Brain microvascular endothelial cell (primary cell): Measurements from ENCODE around the gene FGGY.
A peak's percentile ranks its signal among the peaks of the same experiment; 100 is the strongest.
"Not testable (repeated sequence)": the region's sequence is repeated elsewhere in the genome, so short reads cannot be mapped to it uniquely, and the experiment has no call there.

Experiments
- DNase-seq: peaks from one replicate; pipeline ENCODE4 v3.0.0-alpha.2; 2020
- H3K27ac ChIP-seq: fragments of 250-450 bp; sonication (Bioruptor Pico); 2 replicates; pipeline ENCODE4 v1.5.1; 2020; ENCODE audit warnings: mild to moderate bottlenecking, moderate library complexity
- H3K27me3 ChIP-seq: fragments of 250-450 bp; sonication (Bioruptor Pico); replicated peaks from 2 replicates; pipeline ENCODE4 v1.5.1; 2020; ENCODE audit warnings: mild to moderate bottlenecking
- H3K36me3 ChIP-seq: fragments of 250-450 bp; sonication (Bioruptor Pico); replicated peaks from 2 replicates; pipeline ENCODE4 v1.5.1; 2020; ENCODE audit warnings: mild to moderate bottlenecking
- H3K4me3 ChIP-seq: 2 replicates; pipeline ENCODE4 v1.5.1; 2011; ENCODE audit warnings: low read depth, mild to moderate bottlenecking, control low read depth, low read length, moderate library complexity
- in situ Hi-C: cut with HindIII; loops from 2 replicates; pipeline ENCODE4 v1.10.0; 2017; ENCODE audit warnings: low sequenced_read_pairs, low pct_ligation_motif_present
- TF ChIP-seq, protein P1 (sequence below): IDR thresholded peaks from 2 replicates; pipeline ENCODE4 v1.5.1; 2011; ENCODE audit warnings: low read depth, mild to moderate bottlenecking, moderate library complexity, low read length, control low read depth, inconsistent platforms; ENCODE audit errors: missing control alignments

The FGGY gene

DNA sequence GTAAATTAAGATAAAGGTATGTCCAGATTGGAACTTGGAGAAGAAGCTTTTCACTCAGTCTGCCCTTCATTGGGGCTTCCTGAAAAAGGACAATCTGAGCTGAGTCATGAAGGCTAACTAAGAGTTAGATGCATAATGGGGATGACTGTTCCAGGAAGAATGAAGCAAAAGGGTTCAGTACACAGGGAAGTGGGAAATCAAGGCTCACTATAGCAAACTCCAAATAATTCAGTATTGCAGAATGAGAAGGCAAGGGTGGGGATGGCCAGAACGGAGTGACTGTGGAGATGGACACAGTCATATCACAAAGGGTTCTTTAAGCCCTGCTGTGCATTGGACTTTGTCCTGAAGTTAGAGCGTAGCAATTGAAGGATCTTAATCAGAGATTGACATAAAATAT, 158.3 kb downstream of the FGGY start:
- in situ Hi-C loops = no loop called here
- H3K27ac ChIP-seq = no peak overlapping the region
- no peak overlapping the region for H3K4me3 ChIP-seq
- TF ChIP-seq, protein P1, sequence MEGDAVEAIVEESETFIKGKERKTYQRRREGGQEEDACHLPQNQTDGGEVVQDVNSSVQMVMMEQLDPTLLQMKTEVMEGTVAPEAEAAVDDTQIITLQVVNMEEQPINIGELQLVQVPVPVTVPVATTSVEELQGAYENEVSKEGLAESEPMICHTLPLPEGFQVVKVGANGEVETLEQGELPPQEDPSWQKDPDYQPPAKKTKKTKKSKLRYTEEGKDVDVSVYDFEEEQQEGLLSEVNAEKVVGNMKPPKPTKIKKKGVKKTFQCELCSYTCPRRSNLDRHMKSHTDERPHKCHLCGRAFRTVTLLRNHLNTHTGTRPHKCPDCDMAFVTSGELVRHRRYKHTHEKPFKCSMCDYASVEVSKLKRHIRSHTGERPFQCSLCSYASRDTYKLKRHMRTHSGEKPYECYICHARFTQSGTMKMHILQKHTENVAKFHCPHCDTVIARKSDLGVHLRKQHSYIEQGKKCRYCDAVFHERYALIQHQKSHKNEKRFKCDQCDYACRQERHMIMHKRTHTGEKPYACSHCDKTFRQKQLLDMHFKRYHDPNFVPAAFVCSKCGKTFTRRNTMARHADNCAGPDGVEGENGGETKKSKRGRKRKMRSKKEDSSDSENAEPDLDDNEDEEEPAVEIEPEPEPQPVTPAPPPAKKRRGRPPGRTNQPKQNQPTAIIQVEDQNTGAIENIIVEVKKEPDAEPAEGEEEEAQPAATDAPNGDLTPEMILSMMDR = no peak
- H3K36me3 ChIP-seq = no peaks in the 10 kb centered on the region
- DNase-seq = peak; percentile 32
- H3K27me3 ChIP-seq = no peaks in the 10 kb centered on the region

DNA sequence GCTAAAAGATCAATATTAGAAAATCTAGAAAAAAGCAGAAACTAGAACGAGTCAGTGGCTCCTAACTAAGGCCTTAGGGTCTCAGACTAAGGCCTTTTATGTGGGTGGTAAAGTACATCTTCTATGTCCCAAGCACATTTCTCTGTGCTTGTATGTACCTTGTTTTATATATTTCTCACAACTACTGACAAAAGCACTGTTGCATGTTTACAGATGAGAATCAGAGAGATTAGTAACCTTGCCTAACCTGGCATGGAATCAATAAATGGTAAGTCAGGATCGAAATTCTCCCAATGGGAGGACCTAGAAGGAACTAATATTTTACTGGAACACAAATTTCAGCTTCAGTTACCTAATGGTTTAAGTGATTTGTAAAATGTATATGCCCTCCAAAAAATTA, 160.9 kb downstream of the FGGY start:
- in situ Hi-C loops = no loop called here
- no peaks in the 10 kb centered on the region for H3K36me3 ChIP-seq
- no peak overlapping the region for H3K27ac ChIP-seq
- TF ChIP-seq, protein P1 = no peak
- no peak overlapping the region for H3K4me3 ChIP-seq
- no peak for DNase-seq
- H3K27me3 ChIP-seq = no peaks in the 10 kb centered on the region

DNA sequence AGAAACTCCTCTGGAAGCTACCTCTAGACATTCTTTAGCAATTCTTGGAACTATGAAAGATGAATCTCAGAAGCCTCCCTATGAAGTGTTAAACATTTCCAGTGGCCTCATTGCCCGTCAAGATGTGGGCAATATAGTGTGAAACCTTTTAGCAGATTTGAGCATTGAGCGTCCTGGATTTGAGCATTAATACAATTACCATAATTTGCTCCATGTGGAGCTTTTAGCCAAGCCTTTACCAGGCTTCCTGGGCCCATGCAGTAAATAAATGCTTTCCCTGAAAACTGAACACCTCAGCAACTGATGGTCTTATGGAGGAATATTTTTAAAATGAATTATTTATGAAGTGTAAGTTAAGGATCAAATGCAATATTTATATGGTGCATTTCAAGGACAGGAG, 162.0 kb downstream of the FGGY start:
- H3K27me3 ChIP-seq = no peaks in the 10 kb centered on the region

DNA sequence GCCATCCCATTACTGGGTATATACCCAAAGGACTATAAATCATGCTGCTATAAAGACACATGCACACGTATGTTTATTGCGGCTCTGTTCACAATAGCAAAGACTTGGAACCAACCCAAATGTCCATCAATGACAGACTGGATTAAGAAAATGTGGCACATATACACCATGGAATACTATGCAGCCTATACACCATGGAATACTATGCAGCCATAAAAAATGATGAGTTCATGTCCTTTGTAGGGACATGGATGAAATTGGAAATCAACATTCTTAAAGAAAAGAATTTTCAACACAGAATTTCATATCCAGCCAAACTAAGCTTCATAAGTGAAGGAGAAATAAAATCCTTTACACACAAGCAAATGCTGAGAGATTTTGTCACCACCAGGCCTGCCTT, 166.0 kb downstream of the FGGY start:
- H3K4me3 ChIP-seq, H3K27ac ChIP-seq, H3K27me3 ChIP-seq, DNase-seq, in situ Hi-C loops, H3K36me3 ChIP-seq: not testable (repeated sequence)

More for the DNA sequence above, 162.0 kb downstream of the FGGY start:
- Histone ChIP-seq H3K36me3 (no peaks in the 10 kb centered on the region), H3K27ac (no peak overlapping the region), H3K4me3 (no peak overlapping the region)
- no peak for DNase-seq
- in situ Hi-C loops = no loop called here
- TF ChIP-seq, protein P1 = no peak

DNA sequence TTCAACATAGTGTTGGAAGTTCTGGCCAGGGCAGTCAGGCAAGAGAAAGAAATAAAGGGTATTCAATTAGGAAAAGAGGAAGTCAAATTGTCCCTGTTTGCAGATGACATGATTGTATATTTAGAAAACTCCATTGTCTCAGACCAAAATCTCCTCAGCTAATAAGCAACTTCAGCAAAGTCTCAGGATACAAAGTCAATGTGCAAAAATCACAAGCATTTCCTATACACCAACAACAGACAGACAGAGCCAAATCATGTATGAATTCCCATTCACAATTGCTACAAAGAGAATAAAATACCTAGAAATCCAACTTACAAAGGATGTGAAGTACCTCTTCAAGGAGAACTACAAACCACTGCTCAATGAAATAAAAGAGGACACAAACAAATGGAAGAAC, 168.6 kb downstream of the FGGY start:
- H3K27me3 ChIP-seq, in situ Hi-C loops, H3K4me3 ChIP-seq, H3K27ac ChIP-seq, DNase-seq, H3K36me3 ChIP-seq: not testable (repeated sequence)

DNA sequence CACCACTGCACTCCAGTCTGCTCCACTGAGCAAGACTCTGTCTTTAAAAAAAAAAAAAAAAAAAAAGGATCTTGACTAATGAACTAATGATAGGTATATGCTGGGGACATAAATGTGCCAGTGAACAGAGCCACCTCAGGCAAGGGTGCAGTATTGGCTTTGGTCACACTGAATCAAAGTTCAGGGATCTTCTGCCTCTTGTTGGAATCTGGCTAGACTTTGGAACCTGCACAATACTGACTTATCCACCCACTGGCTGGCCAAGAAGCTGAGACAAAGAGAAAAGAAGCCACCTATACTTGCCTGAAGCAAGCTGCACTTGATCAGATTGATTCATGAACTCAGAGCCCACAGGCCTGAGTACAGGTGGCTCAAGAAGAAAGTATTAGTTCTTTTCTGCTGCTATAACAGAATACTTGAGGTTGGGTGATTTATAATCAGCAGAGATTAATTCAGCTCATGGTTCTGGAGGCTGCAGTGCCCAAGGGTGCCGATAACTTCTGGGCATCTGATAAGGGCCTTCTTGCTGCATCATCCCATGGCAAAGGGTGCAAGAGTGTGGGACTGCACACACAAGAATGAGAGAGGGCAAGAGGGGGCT, 172.0 kb downstream of the FGGY start:
- Histone ChIP-seq H3K36me3 (no peaks in the 10 kb centered on the region), H3K27me3 (no peaks in the 10 kb centered on the region), H3K27ac (no peak overlapping the region), H3K4me3 (no peak overlapping the region)
- in situ Hi-C loops = no loop called here
- TF ChIP-seq, protein P1 = no peak
- DNase-seq = no peak

DNA sequence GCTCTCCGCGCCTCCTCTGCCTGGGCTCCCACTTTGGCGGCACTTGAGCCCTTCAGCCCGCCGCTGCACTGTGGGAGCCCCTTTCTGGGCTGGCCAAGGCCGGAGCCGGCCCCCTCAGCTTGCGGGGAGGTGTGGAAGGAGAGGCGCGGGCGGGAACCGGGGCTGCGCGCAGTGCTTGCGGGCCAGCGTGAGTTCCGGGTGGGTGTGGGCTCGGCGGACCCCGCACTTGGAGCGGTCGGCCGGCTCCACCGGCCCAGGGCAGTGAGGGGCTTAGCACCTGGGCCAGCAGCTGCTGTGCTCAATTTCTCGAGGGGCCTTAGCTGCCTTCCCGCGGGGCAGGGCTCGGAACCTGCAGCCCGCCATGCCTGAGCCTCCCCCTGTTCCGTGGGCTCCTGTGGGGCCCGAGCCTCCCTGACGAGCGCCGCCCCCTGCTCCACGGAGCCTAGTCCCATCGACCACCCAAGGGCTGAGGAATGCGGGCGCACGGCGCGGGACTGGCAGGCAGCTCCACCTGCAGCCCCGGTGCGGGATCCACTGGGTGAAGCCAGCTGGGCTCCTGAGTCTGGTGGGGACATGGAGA, 175.2 kb downstream of the FGGY start:
- H3K36me3 ChIP-seq, H3K27me3 ChIP-seq, H3K4me3 ChIP-seq, in situ Hi-C loops, DNase-seq, H3K27ac ChIP-seq: not testable (repeated sequence)
